Activated CD8-positive, alpha-beta memory T cell treated with anti-CD3 and anti-CD28 coated beads for 48 hours (primary cell): ENCODE data around the gene SLC9A3.
A peak's percentile ranks its signal among the peaks of the same experiment; 100 is the strongest.

Source experiments
- DNase-seq, 3 experiments: peaks; one replicate each; pipeline ENCODE4 v3.0.0-alpha.2; 2020; ENCODE audit warnings: low read depth in 2 of 3, low spot score in 2 of 3

The SLC9A3 gene

DNA sequence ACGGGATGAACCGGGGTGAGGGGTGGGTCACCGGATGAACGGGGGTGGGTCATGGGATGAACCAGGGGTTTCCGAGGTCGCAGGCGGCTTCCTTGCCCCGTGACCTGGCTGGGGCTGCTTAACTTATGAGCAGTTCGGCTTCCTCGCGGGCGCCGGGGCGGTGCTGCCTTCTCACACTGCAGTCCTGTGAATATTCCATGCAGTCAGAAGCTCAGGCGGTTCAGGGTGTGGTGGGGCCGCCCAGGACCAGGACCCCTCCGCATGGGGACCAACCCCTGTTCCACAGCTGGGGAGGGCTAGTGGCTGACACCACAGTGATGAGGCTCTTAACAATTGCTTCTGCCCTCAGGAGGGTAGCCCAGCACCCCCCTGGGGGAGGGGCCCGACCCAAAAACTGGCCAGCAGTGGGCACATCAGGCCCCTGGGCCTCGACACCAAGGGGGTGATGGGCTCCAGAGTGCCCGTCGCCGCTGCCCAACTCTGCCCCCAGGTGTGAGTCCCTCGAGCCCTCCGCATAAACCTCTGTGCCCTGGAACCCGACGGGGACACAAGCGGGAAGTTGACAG is 30.9 kb upstream of the SLC9A3 start:
- DNase-seq, result no peak

DNA sequence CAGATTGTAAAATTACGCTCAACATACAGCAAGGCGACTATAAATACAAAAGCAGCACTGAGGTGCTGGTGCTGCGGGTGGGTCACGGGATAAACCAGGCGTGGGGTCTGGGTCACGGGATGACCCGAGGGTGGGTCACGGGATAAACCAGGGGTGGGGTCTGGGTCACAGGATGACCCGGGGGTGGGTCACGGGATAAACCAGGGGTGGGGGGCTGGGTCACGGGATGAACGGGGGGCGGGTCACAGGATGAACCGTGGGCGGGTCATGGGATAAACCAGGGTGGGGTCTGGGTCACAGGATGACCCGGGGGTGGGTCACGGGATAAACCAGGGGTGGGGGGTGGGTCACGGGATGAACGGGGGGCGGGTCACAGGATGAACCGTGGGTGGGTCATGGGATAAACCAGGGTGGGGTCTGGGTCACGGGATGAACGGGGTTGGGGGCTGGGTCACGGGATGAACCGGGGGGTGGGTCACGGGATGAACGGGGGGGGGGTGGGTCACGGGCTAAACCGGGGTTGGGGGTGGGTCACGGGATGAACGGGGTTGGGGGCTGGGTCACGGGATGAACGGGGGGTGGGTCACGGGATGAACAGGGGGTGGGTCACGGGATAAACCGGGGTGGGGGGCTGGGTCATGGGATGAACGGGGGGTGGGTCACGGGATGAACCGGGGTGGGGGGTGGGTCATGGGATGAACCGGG is 30.2 kb upstream of the SLC9A3 start:
- no peak for DNase-seq

DNA sequence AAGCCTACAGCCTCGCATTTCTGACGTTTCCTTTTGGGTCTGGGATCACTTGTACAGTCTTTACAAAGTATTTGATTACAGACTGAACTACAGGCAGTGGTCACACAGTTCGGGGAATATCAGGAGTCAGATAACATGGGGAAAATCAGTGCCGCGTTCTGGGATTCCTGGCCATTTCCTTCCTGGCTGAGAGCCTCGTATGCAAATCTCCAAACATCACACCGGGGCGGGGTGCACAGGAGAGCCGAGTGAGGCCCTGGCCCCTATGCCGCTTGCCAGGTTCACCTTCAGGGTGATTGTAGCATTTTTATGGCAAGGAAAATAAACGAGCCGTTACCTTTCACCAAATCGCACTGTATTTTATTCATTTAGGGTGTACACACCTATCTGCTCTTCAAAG is 29.6 kb upstream of the SLC9A3 start:
- no peak for DNase-seq

DNA sequence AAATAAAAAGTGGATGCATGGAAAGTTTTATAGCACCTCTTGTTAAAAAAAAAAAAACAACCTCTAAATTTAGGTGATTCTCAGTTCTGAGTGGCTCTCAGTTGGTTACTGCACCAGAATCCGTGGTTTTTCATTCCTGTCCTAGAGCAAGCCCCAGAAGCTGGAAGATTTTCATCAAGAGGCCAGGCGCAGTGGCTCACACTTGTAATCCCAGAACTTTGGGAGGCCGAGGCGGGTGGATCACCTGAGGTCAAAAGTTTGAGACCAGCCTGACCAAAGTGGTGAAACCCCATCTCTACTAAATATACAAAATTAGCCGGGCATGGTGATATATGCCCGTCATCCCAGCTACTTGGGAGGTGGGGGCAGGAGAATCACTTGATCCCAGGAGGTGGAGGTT is 27.2 kb upstream of the SLC9A3 start:
- no peak for DNase-seq

DNA sequence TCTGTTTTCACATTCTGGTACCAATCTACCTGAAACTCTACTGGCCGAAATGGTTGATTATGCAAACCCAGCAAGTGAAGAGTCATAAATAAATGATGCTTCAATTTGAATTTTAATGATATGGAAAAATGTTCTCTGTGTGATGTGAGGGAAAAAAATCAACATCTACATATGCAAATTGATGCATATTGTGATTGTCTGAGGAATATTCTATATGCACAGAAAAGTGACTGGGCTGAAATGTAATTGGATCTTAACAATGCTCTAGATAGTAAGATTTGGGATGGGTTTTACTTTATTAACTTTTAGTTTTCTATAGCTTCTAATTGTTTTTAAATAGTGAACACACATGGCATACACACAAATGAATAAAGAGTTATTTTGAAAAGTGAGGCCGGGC is 25.0 kb upstream of the SLC9A3 start:
- no peak for DNase-seq

DNA sequence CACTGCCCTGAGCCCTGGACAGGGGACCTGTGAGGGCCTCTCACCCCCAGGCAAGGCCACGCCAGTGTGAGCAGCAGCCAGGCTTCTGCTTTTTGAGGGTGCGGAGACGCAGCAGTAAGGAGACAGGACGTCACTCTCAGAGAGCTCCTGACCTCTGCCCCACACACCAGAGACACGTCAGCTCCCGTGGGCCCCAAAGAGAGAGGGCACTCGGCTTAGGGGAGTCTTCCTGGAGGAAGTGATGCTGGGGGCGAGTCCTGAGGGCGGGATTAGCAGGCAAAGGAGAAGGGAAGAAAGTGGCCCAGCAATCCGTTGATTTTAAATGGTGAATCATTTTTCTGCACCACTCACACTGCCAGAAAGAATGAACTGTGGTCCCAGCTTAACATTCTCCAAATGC is 24.0 kb upstream of the SLC9A3 start:
- DNase-seq, result no peak

DNA sequence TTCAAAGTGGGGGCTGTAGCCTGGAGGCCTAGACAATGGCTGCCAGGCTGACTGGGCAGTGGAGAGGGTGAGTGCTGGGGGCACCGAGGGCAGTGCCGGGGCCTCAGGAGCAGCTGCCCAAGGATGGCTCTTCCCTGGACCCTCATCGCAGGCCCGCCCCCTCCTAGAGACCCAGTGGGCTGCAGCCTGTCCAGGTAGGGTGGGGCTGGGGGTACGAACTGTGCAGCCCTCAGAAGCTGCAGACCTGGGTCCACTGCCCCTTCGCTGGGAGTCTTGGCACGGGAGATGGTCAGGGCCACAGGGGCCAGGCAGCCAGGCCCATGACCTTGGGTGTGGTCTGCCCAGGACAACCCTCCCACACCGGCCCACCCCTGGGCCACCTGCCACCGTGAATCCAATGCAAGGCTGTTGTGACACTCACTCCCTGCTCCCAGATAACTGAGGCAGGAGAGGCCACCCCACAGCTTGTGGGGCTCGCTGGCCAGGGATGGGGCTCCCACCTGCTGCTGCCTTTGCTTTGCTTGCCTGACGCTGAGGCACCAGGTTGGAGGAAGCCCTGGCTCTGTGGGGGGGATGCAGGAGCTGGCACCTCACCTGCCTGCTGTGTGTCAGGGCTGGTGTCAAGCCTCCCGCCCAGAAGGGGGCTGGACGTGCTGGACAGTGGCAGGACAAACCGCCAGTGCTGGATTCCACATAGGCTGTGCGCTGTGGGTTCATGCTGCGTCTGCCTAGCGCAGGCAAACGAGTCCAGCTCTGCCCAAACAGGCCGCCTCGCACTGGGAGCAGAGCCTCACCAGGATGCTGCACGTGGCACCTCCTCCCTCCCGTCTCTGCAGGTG is 23.1 kb upstream of the SLC9A3 start:
- DNase-seq, result no peak

DNA sequence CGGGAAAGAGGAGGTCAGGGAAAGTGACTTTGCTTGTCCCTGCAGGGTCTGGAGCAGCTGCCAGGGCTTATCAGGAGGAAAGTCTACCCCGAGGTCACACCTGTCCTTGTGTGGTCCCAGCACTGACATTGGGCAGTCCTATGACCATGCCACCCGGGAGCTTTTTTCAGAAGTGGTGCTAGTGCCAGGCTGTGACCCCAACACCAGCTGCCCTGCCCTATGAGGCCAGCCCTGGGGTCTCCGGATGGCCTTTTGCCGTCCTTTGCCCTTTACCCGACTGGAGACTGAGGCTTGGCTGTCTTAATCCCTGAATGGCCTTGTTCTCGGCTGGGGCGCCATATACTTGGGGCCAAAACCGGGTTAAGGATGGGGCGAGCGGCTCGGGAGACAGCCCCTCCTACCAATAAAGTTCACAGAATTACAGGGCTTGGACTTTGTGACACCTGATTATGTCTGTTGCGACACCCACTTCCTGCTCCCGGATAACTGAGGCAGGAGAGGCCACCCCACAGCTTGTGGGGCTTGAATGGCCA is 22.2 kb upstream of the SLC9A3 start:
- no peak for DNase-seq

DNA sequence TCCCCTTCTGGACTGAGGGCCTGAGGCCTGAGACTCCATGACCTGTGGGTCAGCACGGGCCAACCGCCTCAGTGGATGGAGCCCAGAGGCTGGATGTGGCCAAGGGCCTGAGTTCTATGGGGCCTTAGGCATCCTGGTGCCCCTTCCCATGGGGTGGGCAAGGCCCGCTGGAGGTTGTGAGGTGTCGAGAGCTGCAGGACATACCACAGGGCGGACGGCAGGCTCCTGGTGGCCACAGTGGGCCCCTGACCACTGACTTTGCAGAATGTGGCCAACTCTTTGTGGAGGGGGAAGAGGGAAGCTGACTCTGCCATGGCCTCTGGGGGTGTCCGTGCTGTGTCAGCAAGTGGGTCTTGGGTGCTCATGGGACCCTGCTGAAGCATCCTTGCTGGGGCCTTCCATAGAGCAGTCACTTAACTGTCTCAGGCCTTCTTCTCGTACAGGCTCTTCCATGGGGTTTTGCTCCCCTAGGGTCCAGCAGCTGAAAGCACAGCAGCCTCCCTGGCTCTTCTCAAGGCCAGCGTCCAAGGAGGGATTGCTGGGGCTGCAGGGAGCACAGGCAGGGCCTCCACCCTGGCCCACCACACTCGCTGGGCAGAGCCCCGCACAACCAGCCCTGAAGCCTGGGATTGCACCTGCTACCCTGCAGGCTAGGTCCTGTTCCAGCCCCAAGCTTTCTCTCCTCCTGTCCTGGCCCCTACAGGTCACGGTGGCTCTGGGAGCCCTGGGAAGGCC is 21.6 kb upstream of the SLC9A3 start:
- no peak for DNase-seq

DNA sequence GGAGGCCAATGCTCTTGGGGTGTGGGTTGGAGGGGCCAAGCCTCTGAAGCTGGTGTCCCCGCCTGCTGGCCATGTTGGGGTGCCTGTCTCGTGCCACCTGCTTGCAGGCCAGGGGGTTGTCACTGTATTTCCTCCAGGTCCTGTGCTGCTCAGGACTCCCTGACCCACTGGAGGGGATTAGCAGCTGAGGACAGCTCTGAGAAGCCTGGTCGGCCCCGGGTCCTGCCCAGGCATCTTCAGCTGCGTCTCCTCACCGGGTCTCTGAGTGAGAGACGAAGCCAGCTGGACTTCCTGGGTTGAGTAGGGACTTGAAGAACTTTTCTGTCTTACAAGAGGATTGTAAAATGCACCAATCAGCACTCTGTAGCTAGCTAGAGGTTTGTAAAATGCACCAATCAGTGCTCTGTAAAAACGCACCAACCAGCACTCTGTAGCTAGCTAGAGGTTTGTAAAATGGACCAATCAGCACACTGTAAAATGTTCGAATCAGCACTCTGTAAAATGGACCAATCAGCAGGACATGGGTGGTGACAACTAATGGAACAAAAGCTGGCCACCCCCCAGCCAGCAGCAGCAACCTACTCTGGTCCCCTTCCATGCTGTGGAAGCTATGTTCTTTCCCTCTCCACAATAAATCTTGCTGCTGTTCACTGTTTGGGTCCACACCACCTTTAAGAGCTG is 20.6 kb upstream of the SLC9A3 start:
- DNase-seq, result no peak

DNA sequence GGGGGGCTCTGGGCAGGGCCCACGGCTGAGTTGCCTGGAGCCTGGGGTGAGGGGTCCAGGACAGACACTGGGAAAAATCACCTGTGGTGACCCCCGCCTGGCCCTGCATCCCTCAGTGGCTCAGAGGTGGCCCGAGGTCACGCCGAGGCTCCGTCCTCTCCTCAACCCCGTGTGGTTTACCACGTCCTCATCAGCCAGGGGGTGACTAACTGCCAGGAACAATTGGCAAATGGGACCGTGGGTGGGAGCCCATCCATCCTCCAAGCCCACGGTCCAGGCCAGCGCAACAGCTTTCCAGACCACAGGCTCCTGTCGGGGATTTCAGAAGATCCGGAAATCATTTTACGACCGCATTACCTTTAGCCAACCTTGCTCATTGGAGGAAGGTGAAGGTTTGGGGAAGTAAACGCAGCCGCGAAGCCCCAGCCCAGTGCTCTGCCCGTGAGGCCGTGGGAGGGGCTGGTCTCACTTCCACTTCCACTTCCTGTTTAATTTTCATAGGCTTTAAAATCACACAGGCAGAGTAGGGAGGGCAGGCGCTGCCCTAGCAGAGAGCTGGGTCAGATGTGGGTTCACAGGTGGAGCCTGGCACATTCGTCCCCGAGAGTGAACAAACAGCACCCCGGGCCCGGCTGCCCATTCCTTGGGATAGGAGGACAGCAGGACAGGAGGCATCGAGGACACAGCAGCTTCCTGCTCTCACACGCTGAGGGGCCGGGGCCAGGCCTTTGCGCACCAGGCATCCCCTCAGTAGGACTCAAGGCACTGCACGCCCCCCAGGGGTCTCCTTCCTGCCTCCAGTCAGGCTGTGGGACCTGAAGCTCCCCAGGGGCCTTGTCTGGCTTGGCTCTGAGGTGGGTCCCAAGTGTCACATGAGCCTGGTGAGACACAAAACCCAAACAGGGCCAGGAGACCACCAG is 19.8 kb upstream of the SLC9A3 start:
- peak in 1 of 3 experiments; percentile 23 for DNase-seq

DNA sequence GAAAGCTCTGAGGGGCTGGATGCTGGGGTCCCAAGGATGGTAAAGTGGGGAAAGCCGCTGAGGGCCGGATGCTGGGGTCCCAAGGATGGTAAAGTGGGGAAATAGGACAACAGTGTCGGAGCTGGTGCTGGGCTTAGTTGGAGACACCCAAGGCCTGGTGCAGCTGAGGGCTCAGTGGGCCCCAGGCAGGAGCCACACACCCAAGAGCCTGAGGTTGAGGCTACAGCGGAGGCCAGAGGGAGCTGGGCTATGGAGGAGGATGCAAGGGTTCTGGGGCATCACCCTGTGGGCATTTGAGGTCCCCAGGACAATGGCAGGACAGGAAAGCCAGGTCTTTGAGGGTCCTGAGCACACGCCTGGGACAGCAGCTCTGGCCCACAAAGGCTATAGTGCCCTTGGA is 19.1 kb upstream of the SLC9A3 start:
- no peak for DNase-seq

DNA sequence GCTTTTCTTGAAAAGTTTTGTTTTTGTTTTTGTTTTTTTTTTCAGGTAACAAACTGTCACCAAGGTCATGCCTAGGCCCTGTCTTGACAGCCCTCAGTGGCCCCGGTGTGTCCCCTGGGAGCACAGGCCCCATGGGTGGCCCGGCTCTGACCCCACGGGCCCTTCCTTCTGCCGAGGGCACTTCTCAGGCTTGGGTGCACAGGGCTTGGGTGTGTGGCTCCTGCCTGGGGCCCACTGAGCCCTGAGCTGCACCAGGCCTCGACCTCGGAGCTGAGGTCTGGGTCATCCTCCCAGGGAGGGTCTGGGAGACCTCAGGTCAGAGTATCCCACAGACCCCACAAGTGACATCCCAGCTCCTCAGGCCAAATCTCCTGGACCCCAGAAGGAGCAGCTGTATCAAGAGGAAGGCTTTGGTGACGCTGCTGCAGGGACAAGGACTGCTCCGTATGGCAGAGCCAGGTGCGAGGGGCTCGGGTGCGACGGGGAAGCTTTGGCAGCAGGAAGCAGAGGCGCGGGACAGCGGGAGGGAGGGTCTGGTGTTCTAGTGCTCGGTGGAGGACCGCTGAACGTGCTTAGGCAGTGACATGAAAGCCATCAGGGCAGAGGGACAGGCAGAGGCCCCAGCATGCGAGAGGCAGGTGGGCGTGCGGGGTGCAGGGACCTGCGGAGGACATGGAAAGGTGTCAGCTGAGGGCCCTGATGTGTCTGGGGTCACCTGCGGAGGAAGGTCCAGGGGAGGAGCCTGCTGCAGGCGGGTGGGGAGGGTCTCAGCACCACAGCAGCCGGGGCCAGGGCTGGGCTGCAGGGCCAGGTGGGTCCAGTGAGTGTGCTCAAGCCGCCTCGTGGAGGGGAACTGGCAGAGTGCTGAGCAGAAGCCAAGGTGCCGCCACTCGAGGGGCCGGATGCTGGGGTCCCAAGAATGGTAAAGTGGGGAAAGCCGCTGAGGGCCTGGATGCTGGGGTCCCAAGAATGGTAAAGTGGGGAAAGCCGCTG is 18.4 kb upstream of the SLC9A3 start:
- DNase-seq, result no peak

DNA sequence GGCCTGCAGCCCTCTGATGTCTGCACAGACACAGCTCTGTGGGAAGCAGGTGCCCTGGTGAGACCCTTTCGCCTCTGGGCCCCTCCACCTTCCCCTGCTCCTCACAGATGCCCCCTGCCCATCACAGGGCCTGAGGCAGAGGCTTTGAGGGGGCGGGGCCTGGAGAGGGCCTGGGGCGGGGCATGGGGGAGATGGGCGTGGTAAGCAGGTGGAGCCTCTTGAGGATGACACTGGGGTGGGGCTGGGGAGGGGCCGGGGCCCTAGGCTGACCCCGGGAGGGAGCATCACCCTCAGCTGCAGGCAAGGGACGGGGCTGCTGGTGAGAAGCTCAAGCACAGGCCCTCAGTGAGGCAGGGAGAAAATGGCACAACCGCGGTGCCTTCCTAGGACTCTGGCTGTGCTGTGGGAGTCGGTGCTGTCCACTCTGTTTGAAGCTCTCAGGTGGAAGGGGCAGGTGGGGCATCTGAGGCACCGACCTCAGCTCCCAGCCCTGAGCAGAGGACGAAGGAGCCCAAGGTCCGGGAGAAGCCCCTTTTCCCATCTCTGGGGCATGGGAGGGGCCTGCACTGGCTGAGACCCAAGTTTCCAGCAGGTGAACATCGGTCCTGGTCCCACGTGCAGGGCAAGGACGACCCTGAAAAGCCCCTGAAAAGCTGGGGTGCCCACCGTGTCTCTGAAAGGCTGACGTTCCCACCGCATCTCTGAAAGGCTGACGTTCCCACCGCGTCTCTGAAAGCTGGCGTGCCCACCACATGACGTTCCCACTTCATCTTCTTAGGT is 17.5 kb upstream of the SLC9A3 start:
- DNase-seq, result no peak

DNA sequence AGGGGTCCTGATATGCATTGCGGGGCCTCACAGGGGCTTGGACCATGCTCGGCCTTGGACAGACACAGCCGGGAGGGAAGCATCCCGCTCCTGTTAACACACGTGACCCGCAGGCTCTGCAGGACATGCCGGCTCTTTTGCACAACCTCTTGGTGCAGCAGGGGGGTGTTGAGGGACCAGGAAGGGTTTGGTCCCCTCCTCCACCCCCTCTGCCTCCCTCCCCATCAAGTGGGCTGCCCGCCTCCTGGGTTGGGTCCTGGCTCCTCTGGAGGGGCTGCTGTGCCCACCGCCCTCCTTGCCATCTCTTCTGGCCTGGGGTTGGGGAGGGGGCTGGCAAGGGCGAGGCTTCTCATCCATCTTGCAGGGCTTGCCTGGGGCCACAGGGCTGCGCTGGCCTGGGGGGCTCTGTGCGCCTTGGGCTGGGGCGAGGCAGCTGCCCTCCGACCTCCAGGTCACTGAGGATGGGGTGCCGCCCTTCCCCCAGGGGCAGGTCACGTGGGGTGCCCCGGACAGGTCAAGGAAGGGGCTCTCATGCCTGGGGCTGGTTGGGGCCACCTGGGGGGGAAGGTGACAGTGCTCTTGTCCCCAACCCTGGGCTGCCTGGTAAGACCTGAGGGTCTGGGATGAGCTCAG is 16.8 kb upstream of the SLC9A3 start:
- no peak for DNase-seq

DNA sequence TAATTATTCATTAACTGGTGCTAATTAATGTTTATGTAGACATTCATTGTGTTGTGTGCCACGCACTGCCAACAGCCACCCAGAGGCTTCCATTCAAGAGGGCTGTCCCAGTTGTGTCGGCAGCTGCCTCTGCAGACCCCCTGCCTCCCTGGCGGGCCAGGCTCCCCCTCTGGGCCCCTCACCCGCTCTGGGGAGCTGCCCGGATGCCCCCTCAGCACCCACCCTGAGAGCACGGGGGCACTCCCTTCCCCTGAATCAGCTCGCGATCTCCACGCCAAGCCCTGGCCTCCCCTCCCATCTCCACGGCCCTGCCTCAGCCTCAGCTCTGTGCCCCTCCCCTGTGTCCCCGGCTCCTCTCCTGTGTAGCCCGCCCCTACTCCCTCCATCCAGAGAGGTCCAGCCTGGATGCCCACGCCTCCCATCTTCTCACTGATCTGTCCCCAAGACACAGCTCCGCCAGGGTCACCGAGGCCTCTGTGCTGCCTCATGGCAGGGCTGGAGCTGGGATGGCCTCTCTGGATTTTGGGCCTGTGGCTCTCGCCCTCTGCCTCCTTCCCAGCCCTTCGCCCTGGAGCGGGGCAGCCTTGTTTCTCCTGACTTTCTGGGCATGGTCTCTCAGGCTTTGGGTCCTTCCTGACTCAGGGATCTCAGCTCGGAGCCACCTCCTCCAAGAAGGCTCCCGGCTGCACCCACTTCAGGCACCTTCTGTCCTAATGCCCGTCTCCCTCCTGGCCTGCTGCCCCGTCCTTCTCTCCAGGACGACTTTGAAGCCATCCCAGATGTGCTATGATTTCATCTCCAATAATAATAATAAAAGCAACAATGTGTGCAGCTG is 16.0 kb upstream of the SLC9A3 start:
- DNase-seq, result no peak
